GM12875 (cell line): ENCODE data around the gene SMOC2.

ENCODE experiments used
- H3K4me3 ChIP-seq: one replicate; pipeline ENCODE4 v1.5.1; 2011; ENCODE audit warnings: low read depth, low read length, control low read depth
- CTCF ChIP-seq: IDR thresholded peaks from 2 replicates; pipeline ENCODE4 v1.5.1; 2011; ENCODE audit warnings: low read depth, mild to moderate bottlenecking, control low read depth, inconsistent platforms, low read length, moderate library complexity, borderline replicate concordance; ENCODE audit not compliant: insufficient read depth

Gene SMOC2

GRCh38 chr6:168440520-168441433, at the start of gene SMOC2:
Gene SMOC2, plus strand, starts transcription at chr6:168441184. Its CDS starts 187 bp downstream, at chr6:168441371.
- no peak for TF ChIP-seq CTCF
- H3K4me3 ChIP-seq, result no peak within 1 kb of the TSS

GRCh38 chr6:168393126-168393870, 47.7 kb upstream of the SMOC2 start:
- no peak for TF ChIP-seq CTCF

GRCh38 chr6:168394606-168395005, 46.4 kb upstream of the SMOC2 start:
- TF ChIP-seq CTCF, result no peak
- H3K4me3 ChIP-seq, result no peak overlapping the region

More at GRCh38 chr6:168393126-168393870, 47.7 kb upstream of the SMOC2 start:
- H3K4me3 ChIP-seq, result no peak overlapping the region

- no peak overlapping the region for H3K4me3 ChIP-seq
These were observed 45.0 kb upstream of the SMOC2 start for GRCh38 chr6:168395983-168396382.

GRCh38 chr6:168396561-168396960, 44.4 kb upstream of the SMOC2 start:
- no peak overlapping the region for H3K4me3 ChIP-seq
- TF ChIP-seq CTCF, result no peak

More at GRCh38 chr6:168395983-168396382, 45.0 kb upstream of the SMOC2 start:
- no peak for TF ChIP-seq CTCF

GRCh38 chr6:168397012-168397411, 44.0 kb upstream of the SMOC2 start:
- TF ChIP-seq CTCF, result no peak
- no peak overlapping the region for H3K4me3 ChIP-seq
